Endothelial cell of umbilical vein (primary cell): ENCODE results near the gene TGM4.

Experiments
- EZH2 ChIP-seq: IDR thresholded peaks from 2 replicates; pipeline ENCODE4 v1.6.1; 2012; ENCODE audit warnings: borderline replicate concordance, low read depth, mild to moderate bottlenecking, moderate library complexity, low read length, inconsistent platforms; ENCODE audit not compliant: severe bottlenecking
- POLR2A ChIP-seq: IDR thresholded peaks from 2 replicates; pipeline ENCODE4 v1.6.1; 2012; ENCODE audit warnings: low read depth, mild to moderate bottlenecking, control low read depth, low read length
- POLR2AphosphoS5 ChIP-seq: IDR thresholded peaks from 2 replicates; pipeline ENCODE4 v1.6.1; 2012; ENCODE audit warnings: low read depth, mild to moderate bottlenecking, control low read depth, low read length, moderate library complexity; ENCODE audit not compliant: insufficient read depth
- TF ChIP-seq, protein P1 (sequence below), 2 donors: IDR thresholded peaks; 1 replicate in 1 of 2; 2 replicates in 1 of 2; pipeline ENCODE4 v1.5.1; 2011; ENCODE audit warnings: low read length in 2 of 2, mild to moderate bottlenecking in 2 of 2, moderate library complexity in 2 of 2, control low read depth in 1 of 2, inconsistent platforms in 1 of 2, low read depth in 1 of 2; ENCODE audit not compliant: insufficient read depth in 1 of 2; ENCODE audit errors: extremely low read depth in 1 of 2
- TF ChIP-seq, protein P2 (sequence below): IDR thresholded peaks from 2 replicates; pipeline ENCODE4 v1.6.1; 2011; ENCODE audit not compliant: insufficient read depth, insufficient read length

DNA sequence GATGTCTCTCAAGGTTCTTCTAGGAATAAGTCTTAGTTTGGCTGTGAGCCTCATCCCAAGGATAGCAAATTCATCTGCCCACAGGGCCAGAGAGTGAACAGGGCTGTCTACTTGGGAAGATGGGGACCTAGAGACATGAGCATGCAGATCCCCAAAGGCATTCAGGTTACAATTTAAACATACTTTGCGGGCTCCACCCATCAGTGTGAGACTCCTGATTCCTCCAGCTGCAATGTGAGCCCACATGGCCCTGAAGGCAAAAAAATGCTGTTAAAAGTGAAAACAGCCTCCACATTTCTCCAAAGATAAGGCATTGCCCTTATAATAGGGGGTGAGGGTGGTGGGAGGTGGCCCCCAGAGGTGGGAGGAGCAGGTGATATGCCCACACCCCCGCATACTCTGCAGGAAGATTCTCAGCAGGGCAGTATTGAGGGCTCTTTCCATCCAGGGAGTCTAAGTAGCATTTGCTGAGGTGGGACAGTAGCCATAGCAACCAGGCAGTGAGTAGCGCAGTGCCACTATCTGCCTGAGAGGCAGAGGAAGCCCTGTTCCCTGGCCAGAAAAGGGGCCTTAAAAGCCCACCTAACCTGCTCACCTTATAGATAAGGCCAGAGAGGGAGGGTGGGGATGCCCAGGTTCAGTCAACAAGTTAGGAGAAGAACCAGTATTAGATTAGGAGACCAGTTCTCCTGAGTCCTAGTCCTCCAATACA is 31.2 kb downstream of the TGM4 start:
- no peak for TF ChIP-seq EZH2
- TF ChIP-seq, protein P1, sequence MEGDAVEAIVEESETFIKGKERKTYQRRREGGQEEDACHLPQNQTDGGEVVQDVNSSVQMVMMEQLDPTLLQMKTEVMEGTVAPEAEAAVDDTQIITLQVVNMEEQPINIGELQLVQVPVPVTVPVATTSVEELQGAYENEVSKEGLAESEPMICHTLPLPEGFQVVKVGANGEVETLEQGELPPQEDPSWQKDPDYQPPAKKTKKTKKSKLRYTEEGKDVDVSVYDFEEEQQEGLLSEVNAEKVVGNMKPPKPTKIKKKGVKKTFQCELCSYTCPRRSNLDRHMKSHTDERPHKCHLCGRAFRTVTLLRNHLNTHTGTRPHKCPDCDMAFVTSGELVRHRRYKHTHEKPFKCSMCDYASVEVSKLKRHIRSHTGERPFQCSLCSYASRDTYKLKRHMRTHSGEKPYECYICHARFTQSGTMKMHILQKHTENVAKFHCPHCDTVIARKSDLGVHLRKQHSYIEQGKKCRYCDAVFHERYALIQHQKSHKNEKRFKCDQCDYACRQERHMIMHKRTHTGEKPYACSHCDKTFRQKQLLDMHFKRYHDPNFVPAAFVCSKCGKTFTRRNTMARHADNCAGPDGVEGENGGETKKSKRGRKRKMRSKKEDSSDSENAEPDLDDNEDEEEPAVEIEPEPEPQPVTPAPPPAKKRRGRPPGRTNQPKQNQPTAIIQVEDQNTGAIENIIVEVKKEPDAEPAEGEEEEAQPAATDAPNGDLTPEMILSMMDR (IDR thresholded peaks at IDR 0.05; ENCODE audit: extremely low read depth in 1 of 2, insufficient read depth in 1 of 2, low read depth in 1 of 2, low read length in 2 of 2) = no peak
- TF ChIP-seq POLR2A = no peak
- no peak for TF ChIP-seq POLR2AphosphoS5
- TF ChIP-seq, protein P2, sequence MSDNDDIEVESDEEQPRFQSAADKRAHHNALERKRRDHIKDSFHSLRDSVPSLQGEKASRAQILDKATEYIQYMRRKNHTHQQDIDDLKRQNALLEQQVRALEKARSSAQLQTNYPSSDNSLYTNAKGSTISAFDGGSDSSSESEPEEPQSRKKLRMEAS = no peak
